ENCODE data around the gene KCNN1. TPM values are rescaled to one million over a fixed set of nuclear protein-coding genes. Genes with fewer than 3 reads are reported as not detected.
A peak's percentile ranks its signal among the peaks of the same experiment; 100 is the strongest.

Gene KCNN1
- total RNA-seq, 4 donors from 2014 or later, result not detected

- DNase-seq, result no peak
- H3K9me3 ChIP-seq, result no peaks in the 10 kb centered on the region
- ATAC-seq, result peak; percentile 53 to 58
- intact Hi-C loops (cut with DNase I; ENCODE audit: low total_unique reads), result loop anchor here (2.0 kb wide), 1 partner anchor 50 kb away; no protein-coding TSS in a partner anchor
- H3K4me3 ChIP-seq, result peak overlapping the region; percentile 62 to 85 (median 70)
- in situ Hi-C loops (cut with MboI; ENCODE audit: low sequenced_read_pairs in 4 of 4), result loop anchor here in 2 of 4 donors (5.0 to 25.0 kb wide), 3 partner anchors 45 to 115 kb away; no protein-coding TSS in a partner anchor
- peaks cover 19 to 34% of the 10 kb centered on the region in 2 donors for H3K4me1 ChIP-seq
- peaks cover 34 to 36% (median 34%) of the 10 kb centered on the region in 3 donors for H3K27me3 ChIP-seq
- H3K27ac ChIP-seq, result peak overlapping the region; percentile 51 to 63 (median 56)
- H3K36me3 ChIP-seq, result peaks cover 0 to 15% of the 10 kb centered on the region in 2 donors
- TF ChIP-seq POLR2A (IDR thresholded peaks at IDR 0.05) (no peak), CTCF (IDR thresholded peaks at IDR 0.05 in 4 of 5, conservative IDR thresholded peaks at IDR 0.05 in 1 of 5) (no peak)
These were observed 19.7 kb upstream of the KCNN1 start for GRCh38 chr19:17946965-17947784.

- DNase-seq (peak; percentile 70 to 83), ATAC-seq (peak; percentile 69 to 82)
- H3K36me3 ChIP-seq, result peaks cover 0 to 8% of the 10 kb centered on the region in 2 donors
- no peak for TF ChIP-seq POLR2A (IDR thresholded peaks at IDR 0.05)
- no peak for TF ChIP-seq CTCF (IDR thresholded peaks at IDR 0.05 in 4 of 5, conservative IDR thresholded peaks at IDR 0.05 in 1 of 5)
- no peaks in the 10 kb centered on the region for H3K9me3 ChIP-seq
- in situ Hi-C loops (cut with MboI; ENCODE audit: low sequenced_read_pairs in 4 of 4), result loop anchor here in 2 of 4 donors (5.0 to 25.0 kb wide), 3 partner anchors 44 to 114 kb away; no protein-coding TSS in a partner anchor
- peaks cover 19 to 39% of the 10 kb centered on the region in 2 donors for H3K4me1 ChIP-seq
- H3K27ac ChIP-seq, result peak overlapping the region; percentile 51 to 63 (median 56)
- intact Hi-C loops (cut with DNase I; ENCODE audit: low total_unique reads), result loop anchor here (2.0 kb wide), 1 partner anchor 49 kb away; no protein-coding TSS in a partner anchor
- H3K27me3 ChIP-seq, result peaks cover 42 to 44% (median 42%) of the 10 kb centered on the region in 3 donors
- H3K4me3 ChIP-seq, result peak overlapping the region; percentile 62 to 85 (median 70)
These were observed 18.9 kb upstream of the KCNN1 start for GRCh38 chr19:17947815-17948513.

- Histone ChIP-seq H3K27me3 (peaks cover 47 to 49% (median 47%) of the 10 kb centered on the region in 3 donors), H3K27ac (no peak overlapping the region), H3K4me3 (peak overlapping the region; percentile 62 to 85 (median 70)), H3K4me1 (peaks cover 19 to 39% of the 10 kb centered on the region in 2 donors), H3K9me3 (no peaks in the 10 kb centered on the region), H3K36me3 (peaks cover 0 to 4% of the 10 kb centered on the region in 2 donors)
- TF ChIP-seq POLR2A (IDR thresholded peaks at IDR 0.05), result no peak
- no peak for TF ChIP-seq CTCF (IDR thresholded peaks at IDR 0.05 in 4 of 5, conservative IDR thresholded peaks at IDR 0.05 in 1 of 5)
- DNase-seq (no peak), ATAC-seq (no peak)
- in situ Hi-C loops (cut with MboI; ENCODE audit: low sequenced_read_pairs in 4 of 4) (loop anchor here in 2 of 4 donors (5.0 to 25.0 kb wide), 3 partner anchors 44 to 114 kb away; no protein-coding TSS in a partner anchor), intact Hi-C loops (cut with DNase I; ENCODE audit: low total_unique reads) (no loop called here)
These were observed 18.4 kb upstream of the KCNN1 start for GRCh38 chr19:17948514-17948900.

GRCh38 chr19:17948931-17949930, 17.7 kb upstream of the KCNN1 start:
- Histone ChIP-seq H3K4me3 (peak overlapping the region in 2 of 4 donors; percentile 15 to 62), H3K9me3 (no peaks in the 10 kb centered on the region), H3K27ac (no peak overlapping the region), H3K36me3 (no peaks in the 10 kb centered on the region), H3K4me1 (peaks cover 19 to 39% of the 10 kb centered on the region in 2 donors), H3K27me3 (peaks cover 54 to 57% (median 55%) of the 10 kb centered on the region in 3 donors)
- ATAC-seq (no peak), DNase-seq (no peak)
- intact Hi-C loops (cut with DNase I; ENCODE audit: low total_unique reads), result no loop called here
- TF ChIP-seq CTCF (IDR thresholded peaks at IDR 0.05 in 4 of 5, conservative IDR thresholded peaks at IDR 0.05 in 1 of 5) (no peak), POLR2A (IDR thresholded peaks at IDR 0.05) (no peak)
- in situ Hi-C loops (cut with MboI; ENCODE audit: low sequenced_read_pairs in 4 of 4), result loop anchor here in 2 of 4 donors (5.0 to 25.0 kb wide), 3 partner anchors 43 to 113 kb away; no protein-coding TSS in a partner anchor
